SK-N-SH (cell line): ENCODE measurements around the gene NRF1.

Experiments
- MAX ChIP-seq: IDR thresholded peaks from 2 replicates; pipeline ENCODE4 v1.4.0; 2012; ENCODE audit warnings: low read depth
- TF ChIP-seq, protein P1 (sequence below): fragments of 200-600 bp; sonication (generic); IDR thresholded peaks from 2 replicates; pipeline ENCODE4 v1.6.1; 2017; ENCODE audit warnings: antibody characterized with exemption, mild to moderate bottlenecking, moderate library complexity

DNA sequence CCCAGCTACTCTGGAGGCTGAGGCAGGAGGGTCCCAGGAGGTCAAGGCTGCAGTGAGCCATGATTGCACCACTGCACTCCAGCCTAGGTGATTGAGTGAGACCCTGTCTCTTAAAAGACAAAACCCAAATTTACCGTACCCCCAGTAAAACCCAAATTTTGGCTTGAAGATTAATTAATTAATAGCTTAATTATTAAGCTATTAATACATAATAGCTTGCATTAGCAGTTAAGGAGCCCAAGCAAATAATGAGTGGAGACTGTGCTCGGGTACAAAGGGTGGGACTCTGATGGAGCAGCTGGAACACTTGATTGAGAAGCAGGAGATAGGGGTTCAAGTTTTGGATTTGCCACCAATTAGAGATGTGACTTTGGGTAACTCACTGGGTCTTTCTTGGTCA is 28.9 kb downstream of the NRF1 start:
- TF ChIP-seq MAX = no peak
- TF ChIP-seq, protein P1, sequence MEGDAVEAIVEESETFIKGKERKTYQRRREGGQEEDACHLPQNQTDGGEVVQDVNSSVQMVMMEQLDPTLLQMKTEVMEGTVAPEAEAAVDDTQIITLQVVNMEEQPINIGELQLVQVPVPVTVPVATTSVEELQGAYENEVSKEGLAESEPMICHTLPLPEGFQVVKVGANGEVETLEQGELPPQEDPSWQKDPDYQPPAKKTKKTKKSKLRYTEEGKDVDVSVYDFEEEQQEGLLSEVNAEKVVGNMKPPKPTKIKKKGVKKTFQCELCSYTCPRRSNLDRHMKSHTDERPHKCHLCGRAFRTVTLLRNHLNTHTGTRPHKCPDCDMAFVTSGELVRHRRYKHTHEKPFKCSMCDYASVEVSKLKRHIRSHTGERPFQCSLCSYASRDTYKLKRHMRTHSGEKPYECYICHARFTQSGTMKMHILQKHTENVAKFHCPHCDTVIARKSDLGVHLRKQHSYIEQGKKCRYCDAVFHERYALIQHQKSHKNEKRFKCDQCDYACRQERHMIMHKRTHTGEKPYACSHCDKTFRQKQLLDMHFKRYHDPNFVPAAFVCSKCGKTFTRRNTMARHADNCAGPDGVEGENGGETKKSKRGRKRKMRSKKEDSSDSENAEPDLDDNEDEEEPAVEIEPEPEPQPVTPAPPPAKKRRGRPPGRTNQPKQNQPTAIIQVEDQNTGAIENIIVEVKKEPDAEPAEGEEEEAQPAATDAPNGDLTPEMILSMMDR = no peak
